ENCODE measurements around the gene HES2.
"Not testable (repeated sequence)": the region's sequence is repeated elsewhere in the genome, so short reads cannot be mapped to it uniquely, and the experiment has no call there.

DNA sequence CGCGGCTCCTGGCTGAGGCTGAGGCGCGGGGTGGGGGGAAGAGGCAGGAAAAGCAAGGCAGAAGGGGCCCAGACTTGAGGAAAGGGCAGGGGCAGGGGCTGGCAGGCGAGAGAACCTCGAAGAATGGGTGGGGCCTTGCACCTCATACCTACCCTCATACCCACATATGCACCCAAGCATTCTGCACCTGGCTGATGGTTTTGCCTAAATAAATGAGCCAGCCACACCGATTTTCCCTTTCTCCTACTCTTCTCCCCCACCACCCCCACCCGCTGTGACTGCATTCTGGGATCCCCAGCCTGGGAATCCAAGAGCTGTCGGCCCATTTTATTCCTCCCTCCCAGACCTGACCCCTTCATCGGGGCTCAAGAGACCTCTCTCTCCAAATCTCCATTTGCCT is 30.8 kb upstream of the HES2 start:
- not testable (repeated sequence) for TF ChIP-seq RFX5 (IDR thresholded peaks at IDR 0.05; ENCODE audit: low read depth, low read length); MAZ (IDR thresholded peaks at IDR 0.05; ENCODE audit: borderline replicate concordance, low read depth, low read length); RAD21 (IDR thresholded peaks at IDR 0.05; ENCODE audit: low read length); POLR2A (IDR thresholded peaks at IDR 0.05; ENCODE audit: low read depth, low read length); SMC3 (IDR thresholded peaks at IDR 0.05; ENCODE audit: low read depth, low read length)
- TF ChIP-seq, protein P1, sequence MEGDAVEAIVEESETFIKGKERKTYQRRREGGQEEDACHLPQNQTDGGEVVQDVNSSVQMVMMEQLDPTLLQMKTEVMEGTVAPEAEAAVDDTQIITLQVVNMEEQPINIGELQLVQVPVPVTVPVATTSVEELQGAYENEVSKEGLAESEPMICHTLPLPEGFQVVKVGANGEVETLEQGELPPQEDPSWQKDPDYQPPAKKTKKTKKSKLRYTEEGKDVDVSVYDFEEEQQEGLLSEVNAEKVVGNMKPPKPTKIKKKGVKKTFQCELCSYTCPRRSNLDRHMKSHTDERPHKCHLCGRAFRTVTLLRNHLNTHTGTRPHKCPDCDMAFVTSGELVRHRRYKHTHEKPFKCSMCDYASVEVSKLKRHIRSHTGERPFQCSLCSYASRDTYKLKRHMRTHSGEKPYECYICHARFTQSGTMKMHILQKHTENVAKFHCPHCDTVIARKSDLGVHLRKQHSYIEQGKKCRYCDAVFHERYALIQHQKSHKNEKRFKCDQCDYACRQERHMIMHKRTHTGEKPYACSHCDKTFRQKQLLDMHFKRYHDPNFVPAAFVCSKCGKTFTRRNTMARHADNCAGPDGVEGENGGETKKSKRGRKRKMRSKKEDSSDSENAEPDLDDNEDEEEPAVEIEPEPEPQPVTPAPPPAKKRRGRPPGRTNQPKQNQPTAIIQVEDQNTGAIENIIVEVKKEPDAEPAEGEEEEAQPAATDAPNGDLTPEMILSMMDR (conservative IDR thresholded peaks at IDR 0.05; ENCODE audit: low read depth, low read length) = not testable (repeated sequence)
